MCF 10A (cell line): ENCODE results near the gene FEV. TPM values are rescaled to one million over a fixed set of nuclear protein-coding genes. Genes with fewer than 3 reads are reported as not detected.
A peak's percentile ranks its signal among the peaks of the same experiment; 100 is the strongest.

Experiments
- BruUV-seq: library from RNA; stranded (reverse); fragments of 400-500 nt; replicated peaks from 2 replicates; lab custom pipeline; 2021; lab: Mats Ljungman, UMichigan
- CTCF ChIA-PET: fragments of 300-600 bp; sonication (Branson Sonifier 250); formaldehyde crosslinking; extraction: SDS; loops from one replicate; lab custom pipeline; 2021; ENCODE audit warnings: antibody characterized with exemption, inconsistent platforms; lab: Yijun Ruan, JAX
- POLR2A ChIA-PET: fragments of 300-600, 350-650 bp; sonication (Branson Sonifier 250); formaldehyde crosslinking; extraction: SDS; loops from one replicate; lab custom pipeline; 2020; ENCODE audit warnings: antibody characterized with exemption, inconsistent platforms; lab: Yijun Ruan, JAX
- DNase-seq: peaks from one replicate; pipeline ENCODE4 v3.0.0-alpha.2; 2018; ENCODE audit not compliant: unreplicated experiment
- H3K27ac Mint-ChIP-seq: one replicate; pipeline ENCODE4 v1.8.0; 2022; ENCODE audit warnings: mild to moderate bottlenecking, low read depth, mixed read lengths; ENCODE audit not compliant: unreplicated experiment
- H3K27me3 Mint-ChIP-seq: one replicate; pipeline ENCODE4 v1.8.0; 2022; ENCODE audit warnings: mixed read lengths; ENCODE audit not compliant: insufficient read depth, unreplicated experiment
- H3K36me3 Mint-ChIP-seq: one replicate; pipeline ENCODE4 v1.8.0; 2022; ENCODE audit warnings: mild to moderate bottlenecking, moderate library complexity, mixed read lengths; ENCODE audit not compliant: insufficient read depth, unreplicated experiment
- H3K4me1 Mint-ChIP-seq: one replicate; pipeline ENCODE4 v1.8.0; 2022; ENCODE audit warnings: mixed read lengths; ENCODE audit not compliant: insufficient read depth, unreplicated experiment
- H3K4me3 Mint-ChIP-seq: one replicate; pipeline ENCODE4 v1.8.0; 2022; ENCODE audit warnings: mild to moderate bottlenecking, moderate library complexity, mixed read lengths; ENCODE audit not compliant: unreplicated experiment
- H3K9me3 Mint-ChIP-seq: one replicate; pipeline ENCODE4 v1.8.0; 2022; ENCODE audit warnings: mixed read lengths; ENCODE audit not compliant: unreplicated experiment
- intact Hi-C: fragments of 100-400 bp; cut with micrococcal nuclease; formaldehyde crosslinking; loops from 2 replicates; pipeline ENCODE4 v1.14.1; 2022
- total RNA-seq: library from RNA; stranded (reverse); gene quantifications from 2 replicates; pipeline ENCODE4 v1.2.3, GENCODE V29; 2022
- TF ChIP-seq, protein P1 (sequence below): fragments of 200-600 bp; IDR thresholded peaks from one replicate; pipeline ENCODE4 v1.8.0; 2022; ENCODE audit warnings: antibody characterized with exemption, mild to moderate bottlenecking; ENCODE audit not compliant: unreplicated experiment

FEV gene
- total RNA-seq, 1 experiment from 2014 or later = not detected

DNA sequence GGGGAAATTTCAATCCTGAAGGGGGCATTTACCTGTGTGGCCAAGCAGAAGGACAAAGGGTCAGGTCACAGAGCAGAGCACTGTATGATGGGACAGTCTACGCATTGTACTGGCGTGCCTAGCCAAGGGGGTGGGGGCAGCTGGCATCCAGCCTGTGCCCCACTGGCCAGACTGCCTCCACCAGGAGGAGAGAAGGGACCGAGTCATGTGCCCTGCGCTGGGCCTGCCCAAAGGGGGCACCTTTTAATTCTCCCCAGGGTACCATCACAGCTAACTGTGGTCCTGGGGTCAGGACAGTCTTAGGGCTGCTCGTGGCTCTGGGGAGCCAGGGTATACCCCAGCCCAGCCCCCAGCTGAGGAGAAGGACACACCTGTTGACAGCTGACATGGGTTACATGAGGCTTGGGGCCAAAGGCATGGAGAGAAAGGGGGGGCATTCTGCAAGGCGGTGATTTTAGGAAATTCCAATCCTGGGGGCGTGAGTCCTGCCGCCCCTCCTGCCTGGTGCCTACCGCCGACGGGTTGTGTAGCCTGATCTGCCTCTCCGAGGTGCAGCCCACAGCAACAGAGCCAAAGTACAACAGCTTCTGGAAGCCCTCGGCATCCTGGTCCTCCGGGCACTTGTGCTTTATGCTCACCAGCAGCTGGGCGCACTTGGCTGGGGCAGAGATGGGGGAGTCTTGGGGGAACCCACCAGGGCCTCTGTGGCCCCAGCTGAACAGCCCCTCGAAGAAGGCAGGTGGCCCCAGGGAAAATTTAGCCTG, 45.4 kb upstream of the FEV start:
- no peak overlapping the region for H3K27ac Mint-ChIP-seq
- H3K27me3 Mint-ChIP-seq = peaks cover 38% of the 10 kb centered on the region
- no peak overlapping the region for H3K4me3 Mint-ChIP-seq
- no peak for DNase-seq
- BruUV-seq = no TSS peak
- no peaks in the 10 kb centered on the region for H3K9me3 Mint-ChIP-seq
- TF ChIP-seq, protein P1, sequence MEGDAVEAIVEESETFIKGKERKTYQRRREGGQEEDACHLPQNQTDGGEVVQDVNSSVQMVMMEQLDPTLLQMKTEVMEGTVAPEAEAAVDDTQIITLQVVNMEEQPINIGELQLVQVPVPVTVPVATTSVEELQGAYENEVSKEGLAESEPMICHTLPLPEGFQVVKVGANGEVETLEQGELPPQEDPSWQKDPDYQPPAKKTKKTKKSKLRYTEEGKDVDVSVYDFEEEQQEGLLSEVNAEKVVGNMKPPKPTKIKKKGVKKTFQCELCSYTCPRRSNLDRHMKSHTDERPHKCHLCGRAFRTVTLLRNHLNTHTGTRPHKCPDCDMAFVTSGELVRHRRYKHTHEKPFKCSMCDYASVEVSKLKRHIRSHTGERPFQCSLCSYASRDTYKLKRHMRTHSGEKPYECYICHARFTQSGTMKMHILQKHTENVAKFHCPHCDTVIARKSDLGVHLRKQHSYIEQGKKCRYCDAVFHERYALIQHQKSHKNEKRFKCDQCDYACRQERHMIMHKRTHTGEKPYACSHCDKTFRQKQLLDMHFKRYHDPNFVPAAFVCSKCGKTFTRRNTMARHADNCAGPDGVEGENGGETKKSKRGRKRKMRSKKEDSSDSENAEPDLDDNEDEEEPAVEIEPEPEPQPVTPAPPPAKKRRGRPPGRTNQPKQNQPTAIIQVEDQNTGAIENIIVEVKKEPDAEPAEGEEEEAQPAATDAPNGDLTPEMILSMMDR = no peak
- ChIA-PET CTCF (interaction anchor here (0.5 to 14.0 kb wide), 48 partner anchors 8 to 368 kb away, joined by 3 to 178 read pairs (median 6); partner anchors contain the start of gene CFAP65), POLR2A (interaction anchor here (0.7 to 1.2 kb wide), 4 partner anchors 11 to 124 kb away, joined by 3 to 8 read pairs (median 4); partner anchors contain the start of gene CFAP65)
- intact Hi-C loops = no loop called here
- H3K4me1 Mint-ChIP-seq = no peaks in the 10 kb centered on the region
- no peaks in the 10 kb centered on the region for H3K36me3 Mint-ChIP-seq

DNA sequence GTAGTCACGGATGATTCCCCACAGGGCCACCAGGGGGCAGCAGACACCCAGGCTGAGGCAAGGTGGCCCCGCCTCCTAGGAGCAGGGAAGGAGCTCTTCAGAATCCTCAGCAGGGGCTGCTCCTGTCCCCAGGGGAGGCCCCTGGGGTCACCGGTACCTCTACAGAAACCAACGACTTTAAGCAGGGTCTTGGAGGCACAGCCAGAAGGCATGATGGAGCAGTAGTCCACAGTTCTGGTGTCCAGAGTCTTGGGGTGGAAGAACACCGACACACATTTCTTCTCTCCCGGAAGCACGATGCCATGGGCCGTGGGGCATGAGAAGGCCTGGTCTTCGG, 44.8 kb upstream of the FEV start:
- H3K4me1 Mint-ChIP-seq = no peaks in the 10 kb centered on the region
- ChIA-PET POLR2A (interaction anchor here (1.0 to 1.2 kb wide), 3 partner anchors 11 to 125 kb away, joined by 4 to 8 read pairs (median 4); partner anchors contain the start of gene CFAP65), CTCF (interaction anchor here (0.6 to 14.0 kb wide), 49 partner anchors 8 to 369 kb away, joined by 3 to 178 read pairs (median 6); partner anchors contain the start of gene CFAP65)
- no peaks in the 10 kb centered on the region for H3K9me3 Mint-ChIP-seq
- intact Hi-C loops = loop anchor here (1.0 kb wide), 3 partner anchors 33 to 126 kb away; no protein-coding TSS in a partner anchor
- TF ChIP-seq, protein P1 = peak; percentile 95
- H3K27ac Mint-ChIP-seq = no peak overlapping the region
- H3K36me3 Mint-ChIP-seq = peaks cover 4% of the 10 kb centered on the region
- DNase-seq = peak; percentile 80
- BruUV-seq = no TSS peak
- peaks cover 32% of the 10 kb centered on the region for H3K27me3 Mint-ChIP-seq
- no peak overlapping the region for H3K4me3 Mint-ChIP-seq

DNA sequence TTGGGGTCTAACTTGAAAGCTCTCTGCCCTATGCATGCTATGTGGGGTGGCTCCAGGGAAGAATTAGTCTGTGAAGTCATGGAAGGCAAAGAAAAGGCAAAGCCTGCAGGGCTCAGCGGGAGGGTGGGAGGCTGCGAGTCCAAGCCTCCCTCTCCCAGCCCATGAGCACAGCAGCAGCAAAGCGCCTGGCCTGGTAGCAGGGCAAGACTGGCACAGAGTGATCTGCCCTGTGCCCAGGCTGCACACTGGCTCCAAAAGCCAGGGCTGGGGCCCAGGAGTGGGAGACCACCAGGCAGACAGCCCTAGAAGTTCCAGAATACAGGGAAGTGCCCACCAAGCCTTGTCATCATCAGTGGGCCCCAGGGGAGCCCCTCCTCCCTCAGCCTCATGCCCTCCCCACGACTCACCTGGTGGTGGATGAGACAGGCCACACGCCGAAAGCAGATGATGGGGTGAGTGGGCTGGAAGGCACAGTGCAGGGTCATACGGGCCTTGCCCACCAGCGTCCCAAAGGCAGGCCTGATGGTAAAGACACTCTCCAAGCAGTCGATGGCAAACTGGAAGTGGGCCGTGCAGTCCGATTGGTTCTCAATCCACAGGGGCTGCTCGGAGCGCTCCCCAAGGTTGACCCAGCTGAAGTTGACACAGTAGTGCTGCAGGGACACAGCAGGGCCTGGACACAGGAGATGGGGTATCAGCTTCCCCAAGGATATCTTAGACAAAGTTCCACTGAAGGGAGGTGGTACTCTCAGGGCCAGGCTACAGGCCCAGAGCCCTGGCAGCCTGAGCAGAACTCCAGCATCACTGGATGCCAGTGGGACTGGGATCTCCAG, 44.2 kb upstream of the FEV start:
- H3K27me3 Mint-ChIP-seq = peaks cover 26% of the 10 kb centered on the region
- H3K27ac Mint-ChIP-seq = no peak overlapping the region
- H3K36me3 Mint-ChIP-seq = peaks cover 4% of the 10 kb centered on the region
- CTCF ChIA-PET = interaction anchor here (0.6 to 14.0 kb wide), 50 partner anchors 7 to 369 kb away, joined by 3 to 178 read pairs (median 6); partner anchors contain the start of gene CFAP65
- no peaks in the 10 kb centered on the region for H3K9me3 Mint-ChIP-seq
- H3K4me3 Mint-ChIP-seq = no peak overlapping the region
- POLR2A ChIA-PET = interaction anchor here (1.0 to 1.2 kb wide), 3 partner anchors 12 to 126 kb away, joined by 4 to 8 read pairs (median 4); partner anchors contain the start of gene CFAP65
- no peak for DNase-seq
- TF ChIP-seq, protein P1 = no peak
- BruUV-seq = no TSS peak
- intact Hi-C loops = loop anchor here (1.0 kb wide), 3 partner anchors 33 to 126 kb away; no protein-coding TSS in a partner anchor
- H3K4me1 Mint-ChIP-seq = no peaks in the 10 kb centered on the region
